GM04503 (cell line): ENCODE measurements around the gene ANKRD11.

Experiments used
- DNase-seq: peaks from one replicate; pipeline ENCODE4 v3.0.0-alpha.2; 2012; ENCODE audit warnings: low read depth

ANKRD11 gene

DNA sequence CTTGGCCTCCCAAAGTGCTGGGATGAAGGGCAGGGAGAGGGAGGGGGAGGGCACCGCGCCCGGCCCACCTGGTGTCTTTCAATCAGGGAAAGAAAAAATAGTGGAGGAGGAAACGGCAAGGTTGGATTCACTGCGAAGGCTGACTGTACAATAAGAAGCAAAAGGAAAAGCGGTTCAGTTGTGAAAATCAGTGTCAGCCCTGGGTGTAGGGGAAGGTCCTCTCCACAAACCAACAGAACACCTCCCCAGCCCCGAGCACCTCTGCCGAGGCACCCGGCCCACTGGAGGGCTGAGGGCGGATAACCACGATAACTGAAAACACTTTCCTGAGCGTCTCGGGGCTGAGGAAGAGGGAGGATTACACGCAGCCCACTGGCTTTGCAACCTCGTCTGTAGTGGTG is 16.4 kb upstream of the ANKRD11 start:
- no peak for DNase-seq

DNA sequence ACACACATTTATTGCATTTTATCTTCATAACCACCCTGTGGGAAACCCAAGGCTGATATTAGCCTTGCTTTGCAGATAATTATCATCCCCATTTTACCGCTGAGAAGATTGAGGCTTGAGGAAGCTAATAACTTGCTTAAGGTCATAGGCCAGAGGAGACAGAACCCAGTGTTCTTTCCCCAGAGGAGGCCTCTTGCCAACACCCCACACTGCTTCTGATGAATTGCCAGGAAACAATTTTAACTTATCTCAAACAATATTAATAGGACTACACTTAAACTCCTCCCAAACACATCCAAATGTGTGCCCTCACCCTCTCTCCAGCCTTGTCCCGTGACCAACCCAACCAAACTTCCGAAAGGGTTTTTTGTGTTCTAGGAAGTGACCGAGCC is 15.7 kb upstream of the ANKRD11 start:
- DNase-seq: no peak

DNA sequence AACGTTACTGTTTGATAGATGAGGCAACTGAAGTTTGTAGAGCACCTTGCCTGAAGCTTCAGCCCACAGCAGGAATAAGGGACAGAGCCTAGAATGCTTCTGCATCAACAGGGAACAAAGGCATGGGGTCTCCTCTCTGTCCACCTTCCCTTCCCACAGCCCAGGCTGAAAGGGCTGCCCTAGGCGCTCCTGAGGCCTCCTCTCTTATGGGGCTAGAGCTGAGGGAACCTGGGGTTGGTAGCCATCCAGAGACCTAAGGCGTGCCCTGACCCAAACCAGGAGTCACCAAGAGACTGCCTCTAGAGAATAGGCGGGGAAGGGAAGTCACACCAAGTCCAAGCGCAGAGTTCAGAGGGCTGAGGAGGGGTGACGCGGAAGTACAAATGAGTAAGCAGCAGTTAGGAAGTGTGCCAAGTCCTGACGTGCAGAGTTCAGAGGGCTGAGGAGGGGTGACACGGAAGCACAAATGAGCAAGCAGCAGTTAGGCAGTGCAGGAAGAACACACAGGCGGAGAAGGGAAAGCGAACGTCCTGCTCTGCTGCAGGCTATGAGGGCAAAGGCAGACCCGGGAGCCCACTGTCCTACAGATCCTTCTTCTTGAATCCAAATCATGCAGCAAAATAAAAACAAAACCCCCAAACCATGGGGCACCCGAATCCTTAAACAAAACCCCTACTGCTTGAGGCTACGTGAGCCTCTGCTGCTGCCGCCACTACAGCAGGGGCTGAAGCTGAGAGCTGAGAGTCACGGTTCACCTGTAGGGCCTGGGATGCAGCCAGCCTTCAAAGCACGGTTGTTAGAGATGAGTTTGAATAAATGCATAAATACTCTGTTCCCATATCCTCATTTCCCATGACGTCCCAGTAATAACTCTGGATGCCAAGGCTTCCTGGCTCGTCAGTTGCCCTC is 15.1 kb upstream of the ANKRD11 start:
- DNase-seq: peak; percentile 44

DNA sequence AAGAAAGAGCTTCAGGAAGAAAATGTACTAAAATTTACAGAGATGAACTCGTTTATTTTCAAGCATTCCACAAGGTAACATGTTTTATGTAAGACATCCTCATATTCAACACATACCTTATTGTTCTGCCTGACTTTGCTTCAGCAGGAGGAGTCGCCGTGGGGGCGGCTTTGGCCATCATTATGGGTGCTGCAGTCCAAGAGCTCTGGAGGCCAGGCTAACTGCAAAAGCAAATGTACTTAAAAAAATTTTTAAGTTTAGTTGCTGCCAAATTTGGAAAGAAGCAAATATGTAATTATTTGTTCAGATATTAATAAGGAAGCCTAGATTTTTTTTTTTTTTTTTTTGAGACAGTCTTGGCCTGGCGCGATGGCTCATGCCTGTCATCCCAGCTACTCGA is 13.7 kb upstream of the ANKRD11 start:
- DNase-seq: no peak

DNA sequence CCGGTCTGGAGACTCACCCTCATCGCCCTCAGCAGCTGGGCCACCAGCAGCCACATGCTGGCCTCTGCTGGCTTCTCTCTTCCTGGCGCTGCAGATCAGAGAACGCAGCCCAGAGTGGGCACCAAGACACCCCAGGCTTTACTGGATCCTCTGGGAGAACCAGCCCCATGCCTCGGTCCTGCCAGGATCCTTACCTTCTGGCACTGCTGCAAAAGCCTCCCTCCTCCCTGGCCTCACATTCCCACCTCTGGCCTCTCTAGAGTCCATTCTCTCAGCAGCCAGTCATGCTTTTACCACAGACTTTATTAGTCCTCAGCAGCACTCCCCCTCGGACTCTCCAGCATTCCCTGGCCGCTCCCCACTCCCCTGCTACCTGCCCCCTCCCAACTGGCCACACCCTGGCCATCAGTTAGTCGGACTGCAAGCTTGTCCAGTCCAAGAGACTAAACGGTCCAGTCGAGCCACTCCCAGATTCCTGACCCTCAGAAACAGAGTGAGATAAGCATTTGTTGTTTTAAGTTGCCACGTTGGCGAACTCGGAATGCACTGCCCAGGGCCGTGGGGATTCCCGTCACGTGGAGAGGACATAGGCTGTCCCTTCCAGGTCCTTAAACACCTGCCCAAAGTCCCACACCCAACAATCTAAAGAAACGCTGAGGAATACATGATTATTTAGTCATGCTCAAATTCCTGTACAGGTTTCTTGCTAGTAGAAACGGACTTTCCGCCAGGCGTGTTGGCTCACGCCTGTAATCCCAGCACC is 11.9 kb upstream of the ANKRD11 start:
- no peak for DNase-seq

DNA sequence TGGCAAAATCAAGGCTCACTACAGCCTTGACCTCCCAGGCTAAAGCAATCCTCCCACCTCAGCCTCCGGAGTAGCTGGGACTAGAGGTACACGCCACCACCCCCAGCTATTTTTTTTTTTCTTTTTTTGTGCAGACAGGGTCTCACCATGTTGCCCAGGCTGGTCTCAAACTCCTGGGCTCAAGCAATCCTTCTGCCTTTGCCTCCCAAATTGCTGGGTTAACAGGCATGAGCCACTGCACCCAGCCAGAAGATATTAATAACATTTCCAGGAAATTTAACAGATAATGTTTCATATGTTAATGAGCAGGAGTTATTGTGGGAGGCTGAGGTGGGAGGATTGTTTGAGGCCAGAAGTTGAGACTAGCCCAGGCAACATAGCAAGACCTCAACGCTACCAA is 9.4 kb upstream of the ANKRD11 start:
- no peak for DNase-seq

DNA sequence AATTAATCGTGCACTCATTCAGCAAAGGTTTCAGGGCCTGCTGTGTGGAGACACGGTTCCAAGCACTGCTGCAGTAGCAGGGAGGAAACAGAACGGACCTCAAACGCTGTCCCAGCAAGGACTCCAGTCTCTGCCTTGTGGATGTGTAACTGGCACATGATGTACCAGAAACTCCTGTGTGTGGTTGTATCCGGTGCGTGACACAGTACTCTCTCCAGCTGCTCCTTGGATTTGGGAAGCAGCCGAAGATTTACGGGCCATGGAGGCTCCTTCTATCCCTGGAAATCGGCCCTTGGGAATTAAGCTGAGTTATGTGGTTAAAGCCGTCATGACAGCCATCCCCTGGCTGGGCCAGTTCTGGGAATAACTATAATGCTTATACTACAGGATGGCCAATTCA is 8.5 kb upstream of the ANKRD11 start:
- peak; percentile 78 for DNase-seq

DNA sequence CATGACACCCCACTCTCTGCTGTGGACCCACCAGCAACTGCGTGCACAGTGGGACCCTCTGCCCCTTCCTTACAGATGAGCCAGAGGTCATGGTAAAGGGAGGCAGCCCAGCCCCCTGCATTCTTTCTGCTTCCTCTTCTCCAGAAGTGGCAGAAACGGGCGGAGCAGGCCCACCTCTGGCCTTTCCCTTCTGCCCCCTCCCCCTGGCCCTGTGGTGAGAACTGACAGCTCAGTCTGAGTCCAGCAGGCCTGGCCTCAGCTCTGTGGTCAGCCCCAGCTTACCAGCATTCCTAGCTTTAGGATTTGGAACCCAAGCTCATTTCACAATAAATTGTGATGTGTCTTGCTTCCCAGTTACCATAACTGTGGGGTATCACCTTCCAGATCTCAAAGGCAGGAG is 4.8 kb upstream of the ANKRD11 start:
- no peak for DNase-seq

DNA sequence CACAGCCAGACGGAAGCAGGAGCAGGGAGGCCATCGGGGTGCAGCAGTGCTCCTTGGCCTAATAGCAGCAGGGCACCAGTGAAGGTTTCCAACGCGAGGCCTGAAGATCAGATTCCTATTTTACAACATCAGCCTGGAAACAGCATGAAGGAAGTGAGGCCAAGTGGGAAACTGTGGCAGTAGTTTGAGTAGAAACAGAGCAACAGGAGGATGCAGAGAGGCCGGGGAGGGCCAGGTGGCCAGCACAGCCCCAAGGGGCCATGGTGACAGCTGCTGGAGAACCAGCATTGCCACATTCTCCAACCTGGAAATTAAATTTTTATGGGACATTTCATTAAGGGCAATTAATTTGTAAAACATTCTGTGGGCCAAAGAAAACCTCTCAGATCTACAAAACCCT is 3.4 kb upstream of the ANKRD11 start:
- no peak for DNase-seq

DNA sequence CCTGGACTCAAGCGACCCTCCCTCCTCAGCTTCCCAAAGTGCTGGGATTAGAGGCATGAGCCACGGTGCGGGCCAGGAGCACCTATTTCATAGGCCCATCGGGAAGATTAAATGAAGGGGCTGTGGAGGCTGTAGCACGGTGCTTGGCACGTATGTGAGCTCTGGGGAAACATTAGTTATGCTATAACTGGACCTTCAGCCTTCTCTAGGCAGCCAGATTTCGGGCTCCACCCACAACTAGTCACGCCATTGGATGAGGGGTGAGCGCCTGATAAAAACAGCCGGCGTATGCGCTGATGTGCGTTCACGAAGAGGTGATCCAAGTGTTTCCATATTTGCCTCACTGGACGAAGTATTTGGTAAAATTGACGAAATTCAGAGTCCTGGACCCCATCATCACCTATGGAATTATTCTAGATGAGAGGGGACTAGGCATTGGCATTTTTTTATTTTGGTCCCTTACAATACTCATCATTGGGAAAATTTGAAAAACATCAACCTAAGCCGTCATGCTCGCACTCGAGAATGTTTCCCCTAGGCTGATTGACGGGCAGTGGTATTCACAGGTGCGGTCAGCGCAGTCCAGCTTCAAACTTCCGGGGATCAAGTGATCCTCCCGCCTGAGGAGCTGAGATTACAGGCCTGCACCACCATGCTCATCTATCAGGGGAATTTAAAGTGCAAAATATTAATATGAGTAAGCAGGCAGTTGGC is 1.8 kb upstream of the ANKRD11 start:
- DNase-seq: no peak

DNA sequence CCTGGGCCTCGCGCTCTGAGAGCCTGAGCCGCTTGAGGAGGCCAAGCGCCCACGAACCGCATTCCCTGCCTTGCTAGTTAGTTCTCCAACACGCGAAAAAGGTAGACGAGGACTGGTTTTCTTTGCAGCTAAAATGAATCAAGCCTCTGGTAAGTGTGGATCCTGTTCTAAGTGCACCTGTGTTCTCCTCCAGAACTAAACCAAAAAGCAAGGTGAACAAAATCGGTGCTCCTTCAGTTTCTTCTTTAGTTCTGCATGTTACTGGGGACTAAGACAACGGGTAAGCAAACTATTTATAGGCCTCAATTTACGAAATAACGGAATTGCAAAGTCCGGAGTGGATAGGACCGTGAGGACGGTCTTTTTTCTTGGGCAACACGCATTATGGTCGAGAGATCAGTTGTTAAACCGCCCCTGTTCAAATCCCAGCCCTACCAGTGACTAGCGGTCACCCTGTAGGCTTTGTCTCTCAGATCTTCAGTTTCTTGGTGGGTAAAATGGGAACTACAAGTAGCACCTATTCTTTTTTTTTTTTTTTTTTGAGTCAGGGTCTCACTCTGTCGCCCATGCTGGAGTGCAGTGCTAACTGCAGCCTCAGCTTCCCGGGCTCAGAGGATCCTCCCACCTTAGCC is 993 bp upstream of the ANKRD11 start:
- DNase-seq: no peak

DNA sequence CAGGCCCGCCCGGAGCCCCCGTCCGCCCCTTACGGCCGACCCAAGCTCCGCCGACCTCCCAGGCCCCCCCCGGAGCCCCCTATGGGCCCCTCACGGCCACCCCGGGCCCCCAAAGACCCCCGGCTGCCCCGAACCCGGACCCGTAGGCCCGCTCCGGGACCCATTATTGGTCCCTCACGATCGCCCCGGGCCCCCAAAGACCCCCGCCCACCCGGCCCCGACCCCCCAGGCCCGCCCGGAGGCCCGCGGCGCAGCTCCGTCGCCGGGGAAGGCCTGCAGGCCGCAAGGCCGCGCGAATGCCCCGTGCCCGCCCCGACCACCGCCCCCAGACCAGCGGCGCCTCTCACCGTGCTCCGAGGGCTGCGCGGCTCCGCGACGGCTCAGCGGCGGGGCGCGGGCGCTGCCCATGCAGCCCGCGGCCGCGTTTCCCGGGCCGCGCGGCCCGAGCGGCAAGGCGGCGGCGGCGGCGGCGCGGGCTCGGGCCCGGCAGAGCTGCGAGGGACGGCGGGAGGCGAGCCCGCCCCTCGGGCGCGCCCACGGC is 393 bp downstream of the ANKRD11 start:
- no peak for DNase-seq

DNA sequence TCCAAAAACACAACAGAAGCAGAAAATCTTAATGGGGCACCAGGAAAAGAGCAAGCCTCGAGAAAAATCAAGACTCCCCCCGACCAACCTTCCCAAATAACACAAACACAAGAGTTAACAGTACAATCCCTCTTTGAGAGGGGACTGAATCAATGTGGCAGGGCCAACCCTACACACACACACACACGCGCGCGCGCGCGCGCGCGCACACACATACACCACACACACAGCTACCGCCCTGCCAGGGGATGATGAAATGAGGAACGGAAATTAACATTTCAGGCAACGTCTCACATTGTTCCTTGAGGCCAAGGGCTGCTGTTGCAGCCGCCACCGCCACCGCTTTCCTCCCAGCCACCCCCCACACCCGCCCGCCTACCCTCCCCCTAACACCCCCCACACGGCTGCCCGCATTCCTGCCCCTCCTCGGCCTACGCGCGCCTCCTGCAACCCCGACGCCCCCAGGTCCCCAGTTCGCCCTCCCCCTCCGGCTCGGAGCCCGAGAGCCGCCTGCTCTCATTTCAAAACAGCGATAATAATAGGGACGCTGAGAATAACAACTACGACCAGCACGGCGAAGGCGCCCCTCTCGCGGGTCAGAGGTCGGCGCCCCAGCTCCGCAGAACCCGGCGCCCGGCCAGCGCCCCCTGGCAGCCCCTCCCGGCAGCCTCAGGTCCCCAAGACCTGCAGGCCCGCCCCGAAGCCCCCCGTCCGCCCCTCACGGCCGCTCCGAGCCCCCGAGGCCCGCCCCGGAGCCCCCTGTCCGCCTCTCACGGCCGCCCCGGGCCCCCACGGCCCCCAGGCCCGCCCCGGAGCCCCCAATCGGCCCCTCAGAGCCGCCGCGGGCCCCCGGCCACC is 1.1 kb downstream of the ANKRD11 start:
- peak; percentile 83 for DNase-seq

DNA sequence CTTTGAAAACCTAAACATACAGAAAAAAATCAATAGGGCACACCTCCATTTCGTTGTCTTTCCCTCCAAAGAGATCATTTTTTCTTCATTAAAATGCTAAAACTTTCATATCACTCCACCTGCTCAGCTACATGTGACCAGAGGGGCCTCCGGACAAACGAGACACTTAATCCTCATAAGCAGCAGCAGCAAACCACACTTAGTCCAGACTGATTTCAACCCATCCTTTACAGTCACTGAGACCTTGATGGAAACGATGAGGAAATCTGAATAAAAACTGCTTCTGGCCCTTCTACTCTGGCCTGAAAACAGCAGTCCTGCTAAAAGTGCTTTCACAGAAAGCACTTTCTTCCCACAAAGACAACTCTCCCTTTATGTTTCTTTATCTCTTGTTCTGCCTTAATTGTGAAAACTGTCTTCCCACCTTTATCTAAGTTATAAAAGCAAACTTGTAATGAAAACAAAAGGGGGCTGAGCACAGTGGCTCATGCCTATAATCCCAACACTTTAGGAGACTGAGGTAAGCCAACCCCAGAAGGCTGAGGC is 4.6 kb downstream of the ANKRD11 start:
- DNase-seq: no peak

DNA sequence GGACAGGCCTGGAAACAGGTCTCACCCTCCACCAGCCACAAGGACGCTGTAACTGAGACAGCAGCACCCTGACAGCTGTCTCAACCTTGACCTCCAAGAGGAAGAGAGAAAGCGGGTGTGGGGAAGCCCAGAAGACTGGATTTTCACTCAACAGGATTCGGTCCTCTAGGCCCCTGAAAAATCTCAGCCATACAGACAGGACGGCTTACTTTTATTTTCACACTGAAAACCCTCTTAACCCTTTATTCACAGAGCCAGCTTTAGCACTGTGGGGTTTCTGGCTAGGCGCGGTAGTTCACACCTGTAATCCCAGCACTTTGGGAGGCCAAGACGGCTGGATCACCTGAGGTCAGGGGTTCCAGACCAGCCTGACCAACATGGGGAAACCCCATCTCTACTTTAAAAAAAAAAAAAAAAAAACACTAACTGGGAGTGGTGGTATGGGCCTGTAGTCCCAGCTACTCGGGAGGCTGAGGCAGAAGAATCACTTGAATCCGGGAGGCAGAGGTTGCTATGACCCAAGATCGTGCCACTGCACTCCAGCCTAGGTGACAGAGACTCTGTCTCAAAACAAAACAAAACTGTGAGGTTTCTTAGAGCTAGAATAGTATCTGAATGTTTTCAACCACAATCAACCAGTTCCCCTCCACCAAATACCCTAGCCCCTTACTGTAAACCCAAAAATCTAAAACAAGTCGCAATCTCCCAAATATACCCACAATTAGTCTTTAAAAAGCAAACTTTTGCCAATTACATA is 5.3 kb downstream of the ANKRD11 start:
- no peak for DNase-seq

DNA sequence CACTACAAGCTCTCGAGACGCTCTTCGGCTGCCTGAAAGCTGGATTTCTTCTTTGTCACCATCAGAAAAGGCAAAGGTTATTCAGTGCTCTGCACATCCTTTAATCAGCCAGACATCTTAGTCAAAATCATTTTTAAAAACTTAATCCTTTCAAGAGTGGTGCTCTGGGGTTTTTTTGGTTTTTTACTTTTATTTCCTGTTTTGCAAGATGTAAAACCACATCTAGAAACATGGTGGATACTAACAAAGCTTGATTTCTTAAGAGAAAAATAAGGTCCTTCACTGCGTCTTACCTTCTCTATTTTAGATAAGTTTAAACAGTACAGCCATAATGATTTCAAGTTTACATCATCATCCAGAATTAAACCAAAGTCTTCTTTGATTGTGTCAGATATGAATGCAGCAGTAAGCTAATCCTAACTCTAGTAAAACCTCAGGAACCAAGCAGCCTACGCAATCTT is 6.3 kb downstream of the ANKRD11 start:
- no peak for DNase-seq

DNA sequence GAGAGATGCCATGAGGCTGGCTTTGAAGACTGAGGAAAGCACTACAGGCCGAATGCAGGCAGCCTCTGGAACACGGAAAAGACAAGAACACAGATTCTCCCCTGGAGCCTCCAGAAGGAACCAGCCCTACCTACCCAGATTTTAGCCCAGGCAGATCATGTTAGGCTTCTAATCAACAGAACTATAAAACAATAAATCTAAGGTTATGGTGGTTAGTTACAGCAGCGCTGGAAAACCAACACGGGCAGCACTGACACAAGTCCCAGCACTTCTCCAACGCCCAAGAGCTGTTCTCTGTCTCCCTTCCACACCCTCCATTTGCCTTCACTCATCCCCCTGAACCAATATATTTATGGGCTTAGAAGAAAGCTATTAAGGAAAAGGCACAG is 7.5 kb downstream of the ANKRD11 start:
- DNase-seq: no peak

DNA sequence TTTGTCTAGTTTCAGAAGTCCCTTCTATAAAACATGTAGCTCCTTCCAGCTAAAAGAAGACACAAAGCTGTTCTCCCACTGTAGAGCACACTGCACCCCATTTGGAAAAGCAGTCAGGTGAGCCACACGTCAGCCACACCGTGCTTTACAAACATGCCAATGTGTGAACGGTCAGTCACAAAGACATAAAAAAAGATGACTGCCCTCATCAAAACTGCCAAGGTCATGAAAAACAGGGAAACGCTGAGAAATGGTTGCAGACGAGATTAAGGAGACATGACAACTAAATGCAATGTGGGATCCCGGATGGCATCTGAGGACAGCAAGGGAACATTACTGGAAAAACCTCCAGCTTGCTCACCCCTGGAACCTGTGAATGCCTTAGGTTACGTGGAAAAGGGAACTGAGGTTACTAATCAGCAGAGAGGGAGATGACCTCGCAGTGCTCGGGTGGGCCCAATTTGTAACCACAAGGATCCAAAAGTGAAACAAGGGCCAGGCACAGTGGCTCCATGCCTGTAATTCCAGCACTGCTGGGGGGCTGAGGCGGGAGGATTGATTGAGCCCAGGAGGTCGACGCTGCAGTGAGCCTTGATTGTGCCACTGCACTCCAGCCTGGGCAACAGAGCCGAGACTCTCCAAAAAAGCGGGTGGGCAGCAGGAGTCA is 8.1 kb downstream of the ANKRD11 start:
- DNase-seq: no peak

DNA sequence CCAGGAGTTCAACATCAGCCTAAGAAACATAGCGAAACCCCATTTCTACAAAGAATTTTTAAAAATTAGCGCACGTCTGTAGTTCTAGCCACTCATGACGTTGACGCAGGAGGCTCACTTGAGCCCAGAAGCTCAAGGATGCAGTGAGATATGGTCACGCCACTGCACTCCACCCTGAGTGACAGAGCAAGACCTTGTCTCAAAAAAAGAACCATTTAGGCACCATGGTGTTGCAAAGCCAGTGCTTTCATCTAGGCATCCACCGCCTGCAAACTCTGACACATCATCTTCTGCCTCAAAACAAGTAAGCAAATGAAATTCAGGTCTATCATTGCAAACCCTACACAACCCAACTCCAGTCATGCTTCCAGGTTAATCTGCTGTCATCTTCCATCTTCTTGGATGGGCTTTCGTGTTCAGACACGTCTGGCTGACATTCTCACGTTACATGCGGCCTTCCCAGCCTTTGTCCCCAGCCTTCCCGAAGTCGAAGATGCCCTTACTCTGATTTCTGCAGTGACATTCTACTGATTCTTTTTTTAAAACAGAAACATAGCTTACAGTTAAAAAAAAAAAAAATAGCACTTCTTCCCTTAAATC is 8.9 kb downstream of the ANKRD11 start:
- no peak for DNase-seq
